ENCODE results near the gene CYLD. TPM values are rescaled to one million over a fixed set of nuclear protein-coding genes. Genes with fewer than 3 reads are reported as not detected.

CYLD gene
- total RNA-seq, 2 donors from 2014 or later: 20.0 to 21.2 TPM

DNA sequence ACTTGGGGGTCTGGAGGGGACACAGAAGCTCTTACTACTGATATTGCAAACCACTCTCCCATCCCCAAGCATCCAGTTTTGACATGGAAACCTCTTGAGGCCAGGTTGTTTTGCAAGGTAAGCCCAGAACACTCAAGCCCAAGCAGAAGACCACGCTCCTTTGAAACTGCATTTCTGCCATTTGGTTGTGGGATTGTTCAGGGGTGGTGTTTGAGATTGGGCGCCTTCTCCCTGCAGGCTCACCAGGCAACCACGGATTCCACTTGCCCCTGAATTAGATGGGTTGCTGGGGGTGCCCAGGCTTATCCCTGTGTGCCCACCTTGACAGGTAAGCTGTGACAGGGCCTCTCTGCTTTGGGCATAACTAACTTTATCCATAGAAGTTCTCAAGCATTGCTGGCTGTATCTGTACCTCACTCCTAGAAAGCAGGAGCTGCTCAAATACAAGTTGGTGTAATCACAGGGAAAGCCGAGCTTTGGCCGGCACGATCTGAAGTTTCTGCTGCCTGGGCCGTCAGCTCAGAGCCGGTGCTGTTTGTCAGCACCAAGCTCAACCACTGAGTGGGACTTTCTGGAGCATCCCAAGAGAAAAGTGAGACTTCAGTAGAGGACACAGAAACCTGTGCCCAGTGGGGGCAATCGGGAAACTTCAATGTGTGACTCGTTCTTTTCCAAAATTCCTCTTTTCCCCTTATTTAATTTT, 93.6 kb downstream of the CYLD start:
- no peaks in the 10 kb centered on the region for H3K4me1 ChIP-seq
- H3K4me3 ChIP-seq: no peak overlapping the region
- no peaks in the 10 kb centered on the region for H3K27me3 ChIP-seq
- TF ChIP-seq, protein P1, sequence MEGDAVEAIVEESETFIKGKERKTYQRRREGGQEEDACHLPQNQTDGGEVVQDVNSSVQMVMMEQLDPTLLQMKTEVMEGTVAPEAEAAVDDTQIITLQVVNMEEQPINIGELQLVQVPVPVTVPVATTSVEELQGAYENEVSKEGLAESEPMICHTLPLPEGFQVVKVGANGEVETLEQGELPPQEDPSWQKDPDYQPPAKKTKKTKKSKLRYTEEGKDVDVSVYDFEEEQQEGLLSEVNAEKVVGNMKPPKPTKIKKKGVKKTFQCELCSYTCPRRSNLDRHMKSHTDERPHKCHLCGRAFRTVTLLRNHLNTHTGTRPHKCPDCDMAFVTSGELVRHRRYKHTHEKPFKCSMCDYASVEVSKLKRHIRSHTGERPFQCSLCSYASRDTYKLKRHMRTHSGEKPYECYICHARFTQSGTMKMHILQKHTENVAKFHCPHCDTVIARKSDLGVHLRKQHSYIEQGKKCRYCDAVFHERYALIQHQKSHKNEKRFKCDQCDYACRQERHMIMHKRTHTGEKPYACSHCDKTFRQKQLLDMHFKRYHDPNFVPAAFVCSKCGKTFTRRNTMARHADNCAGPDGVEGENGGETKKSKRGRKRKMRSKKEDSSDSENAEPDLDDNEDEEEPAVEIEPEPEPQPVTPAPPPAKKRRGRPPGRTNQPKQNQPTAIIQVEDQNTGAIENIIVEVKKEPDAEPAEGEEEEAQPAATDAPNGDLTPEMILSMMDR (IDR thresholded peaks at IDR 0.05): no peak
- no peak overlapping the region for H3K27ac ChIP-seq
- no peak for DNase-seq (ENCODE audit: low spot score)
- no peaks in the 10 kb centered on the region for H3K36me3 ChIP-seq
- peaks cover 3% of the 10 kb centered on the region in 2 donors for H3K9me3 ChIP-seq

DNA sequence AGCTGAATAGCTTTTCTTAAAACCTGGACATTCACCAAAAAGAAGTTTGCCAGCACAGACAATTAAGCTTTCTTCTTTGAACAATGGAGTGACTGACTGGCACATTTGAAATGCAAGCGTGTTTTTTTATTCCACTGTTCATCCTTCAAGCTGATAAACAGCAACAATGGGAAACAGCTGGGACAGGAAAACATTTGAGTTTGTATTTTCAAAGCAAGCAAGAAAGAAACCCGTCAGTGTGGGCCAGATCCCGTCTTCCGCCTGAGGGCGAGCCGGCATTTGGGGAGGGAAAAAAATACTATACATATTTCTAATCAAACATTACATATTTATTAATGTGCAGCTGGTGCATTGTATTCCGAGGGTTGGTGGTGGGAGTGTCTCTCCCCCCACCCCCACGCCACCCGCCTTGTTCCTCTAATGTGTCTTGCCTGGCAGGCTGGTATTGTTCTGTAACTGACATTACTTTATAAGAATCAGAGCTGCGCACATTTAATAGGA, 94.3 kb downstream of the CYLD start:
- H3K27me3 ChIP-seq: peaks cover 0 to 4% of the 10 kb centered on the region in 2 donors
- TF ChIP-seq, protein P1 (IDR thresholded peaks at IDR 0.05): no peak
- no peak overlapping the region for H3K4me3 ChIP-seq
- H3K27ac ChIP-seq: no peak overlapping the region
- peaks cover 0 to 2% of the 10 kb centered on the region in 2 donors for H3K4me1 ChIP-seq
- no peaks in the 10 kb centered on the region for H3K36me3 ChIP-seq
- no peak for DNase-seq (ENCODE audit: low spot score)
- peaks cover 3% of the 10 kb centered on the region in 2 donors for H3K9me3 ChIP-seq

DNA sequence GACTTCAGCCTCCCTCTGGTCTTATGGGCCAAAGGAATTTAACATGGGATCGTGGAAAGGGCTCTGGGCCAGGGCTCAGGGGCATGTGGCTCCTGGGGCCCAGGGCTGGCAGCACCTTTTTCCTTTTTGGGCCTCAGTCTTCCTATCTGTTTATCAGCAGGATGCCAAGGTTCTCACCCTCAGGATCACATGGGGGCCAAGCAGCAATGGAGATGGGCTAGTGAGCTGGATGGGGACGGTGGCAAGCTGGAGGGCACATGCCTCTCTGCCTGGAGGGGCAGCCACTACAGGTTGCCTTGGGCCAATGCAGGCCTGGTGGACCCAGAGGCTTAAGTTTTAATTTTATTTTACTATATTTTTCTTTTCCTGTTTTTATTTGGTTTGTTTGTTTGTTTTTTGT, 95.4 kb downstream of the CYLD start:
- Histone ChIP-seq H3K4me3 (no peak overlapping the region), H3K27me3 (peaks cover 0 to 4% of the 10 kb centered on the region in 2 donors), H3K4me1 (peaks cover 0 to 7% of the 10 kb centered on the region in 2 donors), H3K27ac (no peak overlapping the region), H3K36me3 (no peaks in the 10 kb centered on the region), H3K9me3 (peaks cover 3% of the 10 kb centered on the region in 2 donors)
- no peak for DNase-seq (ENCODE audit: low spot score)
- TF ChIP-seq, protein P1 (IDR thresholded peaks at IDR 0.05): no peak

DNA sequence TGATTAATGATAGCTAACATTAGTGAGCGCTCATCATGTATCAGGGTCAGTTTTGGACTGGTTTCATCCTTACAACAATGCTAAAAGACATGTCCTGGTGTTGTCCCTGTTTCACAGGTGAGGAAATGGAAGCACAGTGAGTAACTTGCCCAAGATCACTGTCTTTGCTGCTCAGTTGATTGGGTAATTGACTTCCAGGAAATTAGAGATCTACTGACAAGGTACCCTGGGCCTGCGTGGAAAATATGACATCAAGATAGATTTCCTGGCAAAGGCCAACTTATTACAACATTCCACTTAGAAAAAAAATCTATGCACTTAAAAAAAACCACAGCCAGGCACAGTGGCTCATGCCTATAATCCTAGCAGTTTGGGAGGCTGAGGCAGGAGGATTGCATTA, 96.3 kb downstream of the CYLD start:
- no peak overlapping the region for H3K4me3 ChIP-seq

DNA sequence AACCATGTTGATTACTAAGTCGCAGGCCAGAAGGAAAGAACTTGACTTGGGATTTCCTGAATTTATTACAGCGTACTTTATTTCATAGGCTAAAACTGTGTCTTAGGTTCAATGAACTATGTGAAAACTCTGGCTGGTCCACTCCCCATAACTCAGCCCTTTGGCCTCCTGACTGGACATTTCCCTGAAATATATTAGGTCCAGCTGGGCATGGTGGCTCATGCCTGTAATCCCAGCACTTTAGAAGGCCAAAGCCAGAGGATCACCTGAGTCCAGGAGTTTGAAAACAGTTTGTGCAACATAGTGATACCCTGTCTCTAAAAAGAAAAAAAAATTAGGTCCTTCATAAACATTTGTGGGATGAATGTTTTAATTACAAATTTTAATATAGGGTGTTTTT, 97.0 kb downstream of the CYLD start:
- TF ChIP-seq, protein P1 (IDR thresholded peaks at IDR 0.05): no peak
- Histone ChIP-seq H3K36me3 (no peaks in the 10 kb centered on the region), H3K4me1 (peaks cover 0 to 7% of the 10 kb centered on the region in 2 donors), H3K27me3 (peaks cover 0 to 4% of the 10 kb centered on the region in 2 donors), H3K27ac (no peak overlapping the region), H3K9me3 (no peaks in the 10 kb centered on the region), H3K4me3 (no peak overlapping the region)
- DNase-seq (ENCODE audit: low spot score): peak; percentile 26

More for the DNA sequence above, 96.3 kb downstream of the CYLD start:
- peaks cover 0 to 7% of the 10 kb centered on the region in 2 donors for H3K4me1 ChIP-seq
- peaks cover 0 to 3% of the 10 kb centered on the region in 2 donors for H3K9me3 ChIP-seq
- TF ChIP-seq, protein P1 (IDR thresholded peaks at IDR 0.05): no peak
- DNase-seq (ENCODE audit: low spot score): no peak
- H3K27ac ChIP-seq: no peak overlapping the region
- no peaks in the 10 kb centered on the region for H3K36me3 ChIP-seq
- peaks cover 0 to 4% of the 10 kb centered on the region in 2 donors for H3K27me3 ChIP-seq

All from right atrium auricular region (tissue), 2 donors.